Fibroblast of the aortic adventitia (primary cell): ENCODE measurements around the gene CENPX. TPM values are rescaled to one million over a fixed set of nuclear protein-coding genes. Genes with fewer than 3 reads are reported as not detected.
"Not testable (repeated sequence)": the region's sequence is repeated elsewhere in the genome, so short reads cannot be mapped to it uniquely, and the experiment has no call there.

Source experiments
- DNase-seq: peaks from one replicate; pipeline ENCODE4 v3.0.0-alpha.2; 2010; ENCODE audit warnings: low read depth
- H3K4me3 ChIP-seq: 2 replicates; pipeline ENCODE4 v1.5.1; 2011; ENCODE audit warnings: low read depth, mild to moderate bottlenecking, control low read depth, low read length, moderate library complexity
- total RNA-seq: library from RNA; depleted of rRNA; stranded (reverse); fragments of >200 nt; gene quantifications from 2 replicates; pipeline ENCODE4 v1.2.3, GENCODE V29; 2012; ENCODE audit warnings: low replicate concordance
- TF ChIP-seq, protein P1 (sequence below): IDR thresholded peaks from 2 replicates; pipeline ENCODE4 v1.5.1; 2011; ENCODE audit warnings: mild to moderate bottlenecking, low read length, control low read depth, inconsistent platforms; ENCODE audit not compliant: insufficient read depth

Gene CENPX
- total RNA-seq, 1 donor = 41.8 TPM

DNA sequence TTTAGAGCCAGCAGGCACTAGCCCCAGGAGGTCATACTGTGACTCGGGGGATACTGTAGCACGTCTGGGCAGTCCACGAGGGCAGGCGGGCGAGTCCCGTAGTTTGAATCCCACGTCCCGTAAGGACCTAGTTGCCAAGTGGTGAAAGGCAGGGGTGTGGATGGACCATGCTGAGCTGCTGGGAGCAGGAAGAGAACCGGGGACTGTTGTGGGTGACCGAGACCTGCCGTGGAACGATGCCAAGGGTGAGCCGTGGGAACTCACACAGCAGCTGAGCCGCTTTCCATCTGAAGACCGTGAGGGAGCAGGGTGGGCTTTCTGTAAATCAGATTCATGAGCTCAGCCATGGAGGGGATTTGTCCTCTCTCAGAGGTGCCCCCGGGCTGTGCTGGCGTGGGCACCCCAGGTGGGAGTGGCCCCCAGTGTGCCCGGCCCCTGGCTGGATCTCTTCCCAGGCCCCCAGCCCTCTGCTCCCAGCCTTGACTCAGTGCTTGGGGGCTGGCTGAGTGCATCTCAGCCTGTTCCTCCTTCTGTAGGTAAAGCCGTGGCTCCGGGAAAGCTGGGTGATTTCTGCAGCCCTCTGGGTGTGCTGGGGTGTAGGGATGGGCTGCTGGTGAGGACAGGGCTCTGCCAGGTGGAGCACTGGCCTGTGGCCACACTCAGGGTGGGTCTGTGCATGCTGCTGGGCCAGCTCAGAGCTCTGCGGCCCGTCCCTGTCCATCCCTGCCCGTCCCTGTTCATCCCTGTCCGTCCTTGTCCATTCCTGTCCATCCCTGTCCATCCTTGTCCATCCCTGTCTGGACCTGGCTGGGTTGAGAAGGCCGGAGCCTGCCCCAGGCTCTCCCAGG is 31.6 kb downstream of the CENPX start:
- TF ChIP-seq, protein P1, sequence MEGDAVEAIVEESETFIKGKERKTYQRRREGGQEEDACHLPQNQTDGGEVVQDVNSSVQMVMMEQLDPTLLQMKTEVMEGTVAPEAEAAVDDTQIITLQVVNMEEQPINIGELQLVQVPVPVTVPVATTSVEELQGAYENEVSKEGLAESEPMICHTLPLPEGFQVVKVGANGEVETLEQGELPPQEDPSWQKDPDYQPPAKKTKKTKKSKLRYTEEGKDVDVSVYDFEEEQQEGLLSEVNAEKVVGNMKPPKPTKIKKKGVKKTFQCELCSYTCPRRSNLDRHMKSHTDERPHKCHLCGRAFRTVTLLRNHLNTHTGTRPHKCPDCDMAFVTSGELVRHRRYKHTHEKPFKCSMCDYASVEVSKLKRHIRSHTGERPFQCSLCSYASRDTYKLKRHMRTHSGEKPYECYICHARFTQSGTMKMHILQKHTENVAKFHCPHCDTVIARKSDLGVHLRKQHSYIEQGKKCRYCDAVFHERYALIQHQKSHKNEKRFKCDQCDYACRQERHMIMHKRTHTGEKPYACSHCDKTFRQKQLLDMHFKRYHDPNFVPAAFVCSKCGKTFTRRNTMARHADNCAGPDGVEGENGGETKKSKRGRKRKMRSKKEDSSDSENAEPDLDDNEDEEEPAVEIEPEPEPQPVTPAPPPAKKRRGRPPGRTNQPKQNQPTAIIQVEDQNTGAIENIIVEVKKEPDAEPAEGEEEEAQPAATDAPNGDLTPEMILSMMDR = no peak
- DNase-seq = no peak
- no peak overlapping the region for H3K4me3 ChIP-seq

DNA sequence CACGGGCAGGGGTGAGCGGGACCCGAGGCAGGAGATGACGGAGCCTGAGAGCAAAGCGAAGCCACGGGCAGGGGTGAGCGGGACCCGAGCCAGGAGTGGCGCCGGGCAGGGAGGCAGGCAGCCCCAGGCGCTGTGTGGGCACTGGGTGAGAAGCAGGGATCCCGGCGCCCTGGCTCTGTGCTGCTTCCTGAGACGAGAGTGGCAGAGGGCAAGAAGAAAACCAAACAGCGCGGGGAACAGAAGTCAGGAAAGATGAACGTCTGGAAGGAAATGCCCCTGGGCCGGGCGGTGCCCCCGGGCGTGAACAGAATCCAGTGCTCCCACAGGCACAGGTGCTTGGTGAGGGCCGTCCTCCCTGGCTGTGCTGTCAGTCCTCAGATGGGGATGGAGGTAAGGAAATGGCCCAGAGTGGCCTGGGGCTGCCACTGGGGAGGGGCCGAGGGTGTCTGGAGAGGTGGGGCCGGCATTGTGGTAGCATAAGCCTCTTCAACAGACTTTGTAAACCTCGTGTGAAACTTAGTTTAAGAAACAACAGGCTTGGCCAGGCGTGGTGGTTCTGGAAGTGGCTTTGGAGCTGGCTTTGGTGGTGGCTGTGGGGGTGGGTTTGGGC is 35.4 kb downstream of the CENPX start:
- no peak overlapping the region for H3K4me3 ChIP-seq
- no peak for DNase-seq
- TF ChIP-seq, protein P1 = no peak

DNA sequence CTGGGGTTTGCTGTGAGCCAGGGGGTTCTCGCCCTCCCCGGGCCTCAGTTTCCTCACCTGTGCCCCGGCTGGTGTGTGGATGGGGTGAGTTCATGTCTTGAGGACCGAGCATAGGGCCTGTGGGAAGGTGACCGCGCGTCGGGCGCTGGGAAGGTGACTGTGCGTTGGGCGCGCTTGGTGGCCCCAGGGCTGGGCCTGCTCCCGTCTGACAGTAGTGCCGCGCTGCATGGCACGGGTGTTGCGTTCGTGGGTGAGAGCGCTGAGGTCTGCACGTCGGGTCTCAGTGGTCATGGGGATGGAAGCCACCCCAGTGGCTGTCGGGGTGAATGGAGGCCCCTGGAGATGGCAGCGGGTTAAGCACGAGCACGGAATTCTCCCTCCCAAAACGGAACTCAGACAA is 36.1 kb downstream of the CENPX start:
- TF ChIP-seq, protein P1 = no peak

DNA sequence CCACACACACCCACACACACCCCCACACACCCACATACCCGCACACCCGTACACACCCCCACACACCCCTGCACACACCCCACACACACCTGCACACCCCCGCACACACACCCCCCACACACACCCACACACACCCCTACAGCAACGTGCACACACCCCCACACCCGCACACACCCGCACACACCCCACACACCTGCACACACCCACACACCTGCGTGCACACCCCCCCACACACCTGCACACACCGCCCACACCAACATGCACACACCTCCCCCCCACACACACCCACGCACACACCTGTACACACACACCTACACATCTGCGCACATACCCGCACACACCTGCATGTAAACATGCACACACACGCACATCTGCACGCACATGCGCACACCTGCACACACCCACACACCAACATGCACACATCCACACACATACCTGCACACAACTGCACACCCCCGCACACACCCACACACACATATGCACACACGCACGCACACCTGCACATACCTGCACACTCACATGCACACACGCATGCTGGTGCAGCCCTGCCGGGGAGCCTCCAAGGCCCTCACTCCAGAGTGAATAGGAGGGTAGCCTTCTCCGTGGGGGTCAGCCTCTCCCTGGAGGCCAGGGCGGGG is 37.8 kb downstream of the CENPX start:
- no peak for DNase-seq
- no peak overlapping the region for H3K4me3 ChIP-seq
- TF ChIP-seq, protein P1 = no peak

More for the DNA sequence above, 36.1 kb downstream of the CENPX start:
- DNase-seq = no peak
- no peak overlapping the region for H3K4me3 ChIP-seq

DNA sequence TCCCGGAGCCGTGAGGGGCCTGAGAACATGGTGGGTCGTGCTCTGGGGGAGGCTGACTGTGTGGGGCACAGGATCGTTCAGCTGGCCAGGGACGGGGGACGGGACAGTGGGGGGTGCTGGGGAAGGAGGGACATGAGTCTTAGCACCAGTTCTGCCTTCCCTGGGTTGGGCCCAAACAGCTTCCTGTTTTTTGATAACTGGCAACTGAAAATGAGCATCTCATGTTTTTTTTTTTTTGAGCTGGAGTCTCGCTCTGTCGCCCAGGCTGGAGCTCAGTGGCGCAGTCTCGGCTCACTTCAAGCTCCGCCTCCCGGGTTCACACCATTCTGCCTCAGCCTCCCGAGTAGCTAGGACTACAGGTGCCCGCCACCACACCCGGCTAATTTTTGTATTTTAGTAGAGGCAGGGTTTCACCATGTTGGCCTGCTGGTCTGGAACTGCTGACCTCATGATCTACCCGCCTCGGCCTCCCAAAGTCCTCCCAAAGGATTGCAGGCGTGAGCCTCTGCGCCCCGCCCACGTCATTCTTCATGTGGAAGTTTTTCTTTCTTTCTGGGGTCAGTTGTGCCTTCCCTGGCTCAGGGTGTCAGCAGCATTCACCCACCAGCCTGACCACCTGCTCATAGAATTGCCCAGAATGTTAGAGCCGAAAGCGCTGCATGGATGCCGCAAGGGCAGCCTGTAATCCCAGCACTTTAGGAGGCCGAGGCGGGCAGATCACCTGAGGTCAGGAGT is 38.9 kb downstream of the CENPX start:
- no peak overlapping the region for H3K4me3 ChIP-seq
- no peak for DNase-seq
- TF ChIP-seq, protein P1 = no peak

DNA sequence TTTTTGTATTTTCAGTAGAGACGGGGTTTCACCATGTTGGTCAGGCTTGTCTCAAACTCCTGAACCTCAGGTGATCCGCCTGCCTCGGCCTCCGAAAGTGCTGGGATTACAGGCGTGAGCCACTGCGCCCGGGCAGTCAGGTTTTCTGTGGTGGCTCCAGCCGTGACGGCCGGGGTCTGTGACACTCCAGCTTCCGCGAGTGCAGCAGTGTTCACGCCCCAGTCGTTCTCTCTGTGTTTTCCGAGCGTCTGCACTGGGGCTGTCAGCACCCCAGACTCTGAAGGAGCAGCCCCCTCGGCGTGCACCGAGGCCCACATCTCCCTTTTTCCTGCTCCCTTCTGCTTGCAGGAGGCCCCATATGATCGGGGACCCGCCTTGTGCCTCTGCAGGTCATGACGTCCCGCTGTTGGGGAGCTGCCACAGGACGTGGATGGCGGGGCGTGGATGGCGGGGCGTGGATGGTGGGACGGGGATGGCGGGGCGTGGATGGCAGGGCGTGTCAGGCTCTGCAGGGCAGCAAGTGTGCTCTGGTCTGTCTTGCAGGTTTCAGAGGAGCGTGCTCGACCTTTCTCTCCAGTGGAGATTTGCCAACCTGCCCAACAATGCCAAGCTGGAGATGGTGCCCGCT is 39.6 kb downstream of the CENPX start:
- H3K4me3 ChIP-seq = no peak overlapping the region
- TF ChIP-seq, protein P1 = no peak

DNA sequence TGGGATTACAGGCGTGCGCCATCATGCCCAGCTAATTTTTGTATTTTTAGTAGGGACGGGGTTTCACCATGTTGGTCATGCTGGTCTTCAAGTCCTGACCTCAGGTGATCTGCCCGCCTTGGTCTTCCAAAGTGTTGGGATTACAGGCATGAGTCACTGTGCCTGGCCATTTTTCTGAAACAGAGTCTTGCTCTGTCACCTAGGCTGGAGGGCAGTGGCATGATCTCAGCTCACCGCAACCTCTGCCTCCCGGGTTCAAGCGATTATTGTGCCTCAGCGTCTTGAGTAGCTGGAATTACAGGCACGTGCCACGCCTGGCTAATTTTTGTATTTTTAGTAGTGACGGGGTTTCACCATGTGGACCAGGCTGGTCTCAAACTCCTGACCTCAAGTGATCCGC is 41.2 kb downstream of the CENPX start:
- DNase-seq, H3K4me3 ChIP-seq: not testable (repeated sequence)

More for the DNA sequence above, 39.6 kb downstream of the CENPX start:
- DNase-seq = no peak
